HG02798 (cell line): ENCODE results near the gene CLEC7A.

ENCODE experiments used
- ATAC-seq: cut with Tn5 transposase; IDR thresholded peaks from one replicate; pipeline ENCODE4 v1.9.1; 2021; ENCODE audit warnings: mild to moderate bottlenecking; ENCODE audit not compliant: unreplicated experiment, poor library complexity

The CLEC7A gene

DNA sequence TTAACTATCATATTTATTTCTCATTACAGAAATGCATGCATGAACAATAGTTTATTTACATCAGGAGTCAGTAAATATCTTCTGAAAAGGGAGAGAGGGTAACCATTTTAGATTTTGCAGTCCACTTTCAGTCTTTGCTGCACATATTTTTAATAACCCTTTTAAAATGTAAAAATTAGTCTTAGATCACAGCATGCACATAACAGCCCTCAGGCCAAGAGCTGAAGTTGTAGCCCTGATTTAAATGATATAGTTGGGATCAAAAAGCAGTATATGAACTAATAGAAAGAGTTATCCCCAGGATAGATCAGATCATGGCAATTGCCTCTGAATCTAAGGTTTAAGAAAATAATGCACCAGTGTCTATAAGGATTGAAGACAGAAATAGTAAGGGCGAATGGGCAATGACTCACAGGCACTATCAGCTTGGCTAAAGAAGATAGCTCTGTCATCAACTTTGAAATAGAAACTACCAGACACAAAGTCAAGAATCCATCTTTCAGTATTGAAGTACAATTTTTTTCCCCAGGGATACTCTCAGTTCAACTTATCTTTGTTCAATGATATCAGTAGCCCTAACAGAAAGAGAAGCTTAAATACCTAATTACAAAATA is 13.1 kb upstream of the CLEC7A start:
- ATAC-seq: no peak

DNA sequence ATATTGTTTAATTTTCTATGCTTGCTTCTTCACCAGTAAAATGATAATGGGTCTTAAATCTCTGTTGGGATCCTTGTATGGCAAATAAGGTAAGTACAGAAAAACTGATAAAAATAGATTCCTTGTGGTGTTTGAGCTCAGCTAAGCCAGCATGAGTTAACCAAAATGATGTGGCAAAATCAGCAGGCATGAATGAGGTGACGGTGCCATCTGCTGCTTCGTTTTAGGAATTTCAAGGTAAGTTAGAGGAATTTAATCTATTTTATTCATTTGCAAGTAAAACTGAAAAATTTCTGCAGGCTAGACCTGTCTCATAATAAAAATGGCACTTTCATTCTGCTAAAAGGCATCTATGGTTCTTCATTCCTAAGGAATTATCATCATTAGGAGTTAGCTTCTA is 10.0 kb upstream of the CLEC7A start:
- ATAC-seq: no peak

DNA sequence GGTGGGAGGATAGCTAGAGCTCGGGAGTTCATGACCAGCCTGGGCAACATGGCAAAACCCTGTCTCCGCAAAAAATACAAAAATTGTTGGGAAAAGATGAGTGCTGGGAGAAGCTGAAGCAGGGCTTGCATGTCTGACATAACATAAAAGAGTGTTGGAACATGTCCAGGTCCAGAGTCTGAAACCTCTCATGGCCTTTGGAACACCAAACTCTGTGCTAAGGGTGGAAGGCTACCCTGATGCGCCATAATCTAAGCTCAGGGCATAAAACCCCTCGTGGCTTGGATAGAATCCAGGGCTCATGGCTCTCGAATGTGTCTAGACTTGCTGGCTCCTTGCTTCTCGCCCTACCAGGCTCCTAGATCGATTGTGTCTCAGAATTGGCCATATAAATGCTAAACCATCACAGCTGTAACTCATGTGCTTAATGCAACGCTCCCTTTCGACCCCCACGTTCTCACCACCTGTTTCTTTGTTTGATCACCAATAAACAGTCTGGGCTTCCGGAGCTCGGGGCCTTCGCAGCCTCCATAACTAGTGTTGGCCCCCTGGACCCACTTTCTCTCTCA is 6.7 kb upstream of the CLEC7A start:
- ATAC-seq: no peak

DNA sequence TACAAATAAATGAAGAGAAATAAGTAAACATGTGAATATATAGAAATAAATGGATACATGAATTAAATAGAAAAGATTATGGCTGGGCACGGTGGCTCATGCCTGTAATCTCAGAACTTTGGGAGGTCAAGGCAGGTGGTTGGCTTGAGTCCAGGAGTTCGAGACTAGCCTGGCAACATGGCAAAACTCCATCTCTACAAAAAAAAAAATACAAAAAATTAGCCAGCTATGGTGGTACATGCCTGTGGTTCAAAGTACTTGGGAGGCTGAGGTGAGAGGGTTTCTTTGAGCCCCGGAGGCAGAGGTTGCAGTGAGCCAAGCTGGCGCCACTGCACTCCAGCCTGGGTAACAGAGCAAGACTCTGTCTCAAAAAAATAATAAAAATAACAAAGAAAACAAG is 5.1 kb upstream of the CLEC7A start:
- no peak for ATAC-seq

DNA sequence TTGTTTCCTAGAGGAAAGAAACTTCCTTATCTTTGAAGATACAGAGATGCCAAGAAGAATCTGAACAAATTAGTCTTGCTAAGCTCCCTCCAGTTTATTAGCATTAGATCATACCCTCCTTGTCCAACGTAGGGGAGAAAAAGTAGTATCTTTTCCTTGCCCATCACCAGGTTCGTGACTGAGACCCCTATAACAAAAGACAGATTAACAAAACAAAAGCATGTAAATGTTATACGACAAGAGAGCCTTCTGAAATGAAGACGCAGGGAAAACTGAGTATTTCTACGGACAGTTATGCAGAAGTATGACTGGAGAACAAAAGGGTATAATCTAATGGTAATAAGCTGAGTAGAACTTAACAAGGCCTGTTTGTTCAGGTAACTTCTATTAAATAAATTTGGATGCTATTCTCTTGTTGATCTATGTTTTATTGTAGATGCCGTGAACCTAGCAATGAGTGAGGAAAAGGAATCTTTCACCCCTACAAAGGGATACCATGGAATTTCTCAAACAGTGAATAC is 2.9 kb upstream of the CLEC7A start:
- no peak for ATAC-seq

DNA sequence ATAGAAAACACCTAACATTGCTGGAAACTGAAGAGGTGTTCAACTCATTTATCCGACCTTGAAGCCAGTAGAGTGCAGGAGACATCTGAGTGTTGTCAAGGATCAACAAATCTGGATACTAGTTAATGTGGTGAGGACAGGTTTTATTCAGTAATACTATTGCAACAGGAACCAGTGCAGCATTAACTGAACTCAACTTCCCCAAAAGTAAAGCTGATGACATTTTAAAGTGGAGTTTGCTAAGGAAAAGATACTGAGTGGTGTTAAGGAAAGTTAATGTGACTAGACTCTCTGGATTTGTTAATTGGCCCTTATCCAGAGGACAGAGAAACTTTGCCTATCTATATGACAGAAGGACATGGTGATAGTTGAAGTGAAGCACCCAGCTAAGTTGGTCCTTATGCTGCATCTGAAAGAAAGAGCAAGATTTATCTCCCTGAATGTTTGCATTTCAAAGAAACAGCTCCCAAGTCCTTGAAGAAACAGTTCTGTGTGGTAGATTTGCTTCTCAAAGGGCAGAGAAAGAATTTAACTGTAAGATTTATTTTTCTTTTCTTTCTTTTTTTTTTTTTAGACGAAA is 1.2 kb upstream of the CLEC7A start:
- no peak for ATAC-seq

DNA sequence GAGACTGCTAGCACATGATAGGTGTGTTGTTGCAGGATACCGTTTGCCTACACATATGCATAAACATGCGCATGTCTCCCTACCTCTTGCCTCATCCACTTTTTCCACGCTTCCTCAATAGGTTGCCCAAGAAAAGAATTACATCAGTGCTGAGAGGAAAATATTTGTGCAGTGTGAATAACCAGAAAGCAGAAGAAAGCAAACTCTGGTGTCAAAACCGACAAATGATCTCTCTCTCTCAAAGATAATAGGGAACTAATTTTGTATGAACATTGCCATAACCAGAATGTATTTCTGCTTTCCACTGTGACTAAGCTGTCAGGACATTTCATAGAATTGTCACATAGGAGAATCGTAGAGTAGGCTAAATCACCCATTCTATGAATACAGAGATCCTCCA is 1.3 kb downstream of the CLEC7A start:
- no peak for ATAC-seq

DNA sequence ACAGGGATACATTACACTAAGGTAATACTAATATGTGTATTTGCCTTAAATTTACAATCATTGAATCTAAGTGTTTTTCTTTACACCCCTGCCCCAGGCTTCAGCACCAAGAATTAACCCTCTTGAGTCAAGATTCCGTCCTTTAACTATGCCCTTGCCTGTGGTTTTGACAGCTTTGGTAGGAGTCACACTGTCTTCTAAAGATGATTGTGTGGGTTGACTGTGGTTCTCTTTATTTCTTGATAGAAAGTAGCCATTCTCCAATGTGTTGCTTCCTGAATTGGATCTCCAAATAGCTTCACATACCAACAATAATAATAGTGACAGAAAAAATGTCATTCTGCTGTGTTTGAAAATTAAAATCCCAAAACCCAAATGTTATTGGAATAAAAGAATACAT is 3.6 kb downstream of the CLEC7A start:
- no peak for ATAC-seq

DNA sequence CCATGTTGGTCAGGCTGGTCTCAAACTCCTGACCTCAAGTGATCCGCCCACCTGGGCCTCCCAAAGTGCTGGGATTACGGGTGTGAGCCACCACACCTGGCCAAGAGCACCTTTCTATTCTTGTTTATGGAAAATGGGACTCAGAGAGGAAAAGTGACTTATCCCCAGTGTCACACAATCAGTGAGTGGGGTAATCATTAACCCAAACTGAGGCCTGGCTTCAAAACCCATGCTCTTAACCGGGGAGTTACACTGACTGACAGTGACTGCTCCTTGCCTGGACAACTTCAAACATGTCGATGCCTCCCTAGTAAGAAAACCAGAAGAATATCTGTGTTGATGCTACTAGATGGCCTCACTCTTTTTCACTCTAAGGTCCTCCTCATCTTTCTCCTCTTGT is 7.3 kb downstream of the CLEC7A start:
- no peak for ATAC-seq

DNA sequence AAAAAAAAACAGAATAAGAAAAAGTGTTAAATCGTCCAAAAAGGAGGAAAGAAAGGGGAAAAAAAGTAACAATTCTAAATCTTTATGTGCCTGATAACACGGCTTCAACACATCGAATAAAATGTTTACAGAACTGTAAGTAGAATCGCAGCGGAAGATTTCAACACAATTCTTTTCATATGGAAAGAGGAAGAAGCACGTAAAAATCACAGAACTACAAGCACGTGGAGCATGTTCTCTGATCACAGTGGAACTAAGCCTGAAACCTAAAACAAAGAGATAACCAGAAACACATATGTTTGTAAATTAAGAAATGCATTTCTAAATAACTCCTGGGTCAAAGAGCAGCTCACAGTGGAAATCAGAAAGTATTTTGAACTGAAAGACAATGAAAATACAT is 8.7 kb downstream of the CLEC7A start:
- no peak for ATAC-seq

DNA sequence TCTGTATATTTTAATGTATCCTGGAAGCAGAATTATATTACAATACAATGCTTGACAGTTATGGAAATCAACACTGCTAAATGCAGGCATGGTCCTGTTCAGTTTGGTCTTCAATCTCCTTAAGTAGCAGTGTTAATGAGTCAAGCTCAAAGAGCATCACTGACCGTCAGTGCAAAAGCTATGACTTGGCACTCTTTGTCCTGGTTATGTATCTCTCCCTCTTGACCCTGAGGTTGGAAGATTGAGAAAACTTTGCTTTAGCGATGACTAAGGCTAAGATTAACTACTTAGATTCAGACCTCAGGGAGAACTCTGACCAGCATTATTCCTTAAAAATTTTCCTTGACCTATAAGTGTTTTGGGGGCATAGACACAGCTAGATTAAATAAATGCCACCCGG is 10.9 kb downstream of the CLEC7A start:
- no peak for ATAC-seq

DNA sequence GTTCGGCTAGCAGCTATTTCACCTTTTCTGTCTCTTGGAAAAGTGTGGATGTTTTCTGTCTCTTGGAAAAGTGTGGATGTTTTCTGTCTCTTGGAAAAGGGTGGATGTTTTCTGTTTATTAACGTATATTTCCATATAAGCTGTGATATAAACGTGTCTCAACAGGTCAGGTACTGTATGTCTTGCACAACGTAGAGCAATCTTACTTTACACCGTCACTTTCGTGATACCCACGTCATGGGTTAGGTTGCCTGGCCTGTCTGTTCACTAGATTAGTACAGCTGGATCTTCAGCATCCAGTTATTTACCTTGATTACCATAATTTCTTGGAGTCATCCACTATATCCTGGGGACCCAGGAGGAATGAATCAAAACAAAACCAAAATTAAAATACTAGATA is 14.1 kb downstream of the CLEC7A start:
- ATAC-seq: no peak

DNA sequence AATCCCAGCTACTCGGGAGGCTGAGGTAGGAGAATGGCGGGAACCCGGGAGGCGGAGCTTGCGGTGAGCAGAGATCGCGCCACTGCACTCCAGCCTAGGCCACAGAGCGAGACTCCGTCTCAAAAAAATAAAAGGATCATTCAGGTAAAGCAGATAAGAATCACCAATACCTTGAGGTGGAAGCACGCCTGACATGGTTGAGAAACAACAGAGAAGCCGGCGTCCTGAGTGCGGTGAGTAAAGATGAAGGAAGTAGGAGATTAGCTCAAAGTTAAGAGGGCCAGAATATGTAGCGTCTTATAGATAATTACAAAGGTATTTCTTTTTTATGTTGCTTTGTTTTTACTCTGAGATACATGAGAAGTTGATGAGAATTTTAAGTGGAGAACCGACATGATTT is 14.7 kb downstream of the CLEC7A start:
- no peak for ATAC-seq

DNA sequence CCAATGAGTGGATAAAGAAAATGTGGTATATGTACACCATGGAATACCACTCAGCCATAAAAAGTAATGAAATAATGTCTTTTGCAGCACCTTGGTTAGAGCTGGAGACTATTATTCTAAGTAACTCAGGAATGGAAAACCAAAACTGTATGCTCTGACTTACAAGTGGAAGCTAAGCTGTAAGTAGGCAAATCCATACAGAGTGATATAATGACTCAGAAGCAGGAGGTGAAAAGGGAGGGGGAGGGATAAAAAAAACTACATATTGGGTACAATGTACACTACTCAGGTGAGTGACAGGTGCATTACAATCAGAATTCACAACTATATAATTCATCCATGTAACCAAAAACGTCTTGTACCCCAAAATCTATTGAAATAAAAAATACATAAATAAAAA is 16.1 kb downstream of the CLEC7A start:
- ATAC-seq: no peak

DNA sequence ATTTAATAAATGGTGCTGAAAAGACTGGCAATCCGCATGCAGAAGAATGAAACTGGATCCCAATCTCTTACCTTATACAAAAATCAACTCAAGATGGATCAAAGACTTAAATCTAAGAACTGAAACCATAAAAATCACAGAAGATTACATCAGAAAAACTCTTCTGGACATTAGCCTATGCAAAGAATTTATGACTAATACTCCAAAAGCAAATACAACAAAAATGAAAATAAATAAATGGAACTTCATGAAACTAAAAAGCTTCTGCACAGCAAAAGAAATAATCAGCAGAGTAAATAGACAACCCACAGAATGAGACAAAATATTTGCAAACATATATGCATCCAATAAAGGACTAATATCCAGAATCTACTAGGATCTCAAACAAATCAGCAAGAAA is 16.9 kb downstream of the CLEC7A start:
- no peak for ATAC-seq

DNA sequence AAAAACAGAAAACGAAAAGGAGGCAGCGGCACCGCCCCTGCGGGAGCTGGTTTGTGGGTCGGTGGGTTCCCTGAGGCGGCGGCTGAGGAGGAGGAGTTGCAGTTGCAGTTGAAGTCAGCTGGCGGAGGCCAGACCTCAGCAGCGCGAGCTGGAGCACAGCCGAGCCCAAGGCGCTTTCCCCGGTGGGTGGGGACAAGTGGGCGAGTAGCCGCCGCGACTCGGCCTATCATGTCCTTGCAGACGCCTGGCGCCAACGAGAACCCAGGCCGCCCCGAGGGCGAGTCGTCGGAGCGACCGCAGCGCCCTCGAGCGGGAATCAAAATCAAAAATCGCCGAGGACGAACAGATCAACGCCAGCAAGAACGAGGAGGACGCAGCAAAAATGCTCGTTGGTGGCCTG is 18.5 kb downstream of the CLEC7A start:
- no peak for ATAC-seq

DNA sequence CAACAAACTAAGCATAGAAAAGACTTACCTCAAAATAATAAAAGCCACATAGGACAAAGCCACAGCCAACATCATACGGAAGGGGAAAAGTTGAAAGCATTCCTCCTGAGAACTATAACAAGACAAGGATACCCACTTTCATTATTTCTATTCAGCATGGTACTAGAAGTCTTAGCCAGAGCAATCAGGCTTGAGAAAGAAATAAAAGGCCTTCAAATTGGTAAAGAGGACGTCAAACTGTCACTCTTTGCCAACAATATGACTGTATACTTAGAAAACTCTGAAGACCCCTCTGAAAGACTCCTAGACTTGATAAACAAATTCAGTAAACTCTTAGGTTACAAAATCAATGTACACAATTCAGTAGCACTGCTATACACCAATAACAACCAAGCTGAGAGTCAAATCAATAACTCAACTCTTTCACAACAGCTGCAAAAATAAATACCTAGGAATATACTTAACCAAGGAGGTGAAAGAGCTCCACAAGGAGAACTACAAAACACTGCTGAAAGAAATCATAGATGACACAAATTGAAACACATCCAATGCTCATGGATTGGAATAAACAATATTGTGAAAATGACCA is 19.6 kb downstream of the CLEC7A start:
- no peak for ATAC-seq

DNA sequence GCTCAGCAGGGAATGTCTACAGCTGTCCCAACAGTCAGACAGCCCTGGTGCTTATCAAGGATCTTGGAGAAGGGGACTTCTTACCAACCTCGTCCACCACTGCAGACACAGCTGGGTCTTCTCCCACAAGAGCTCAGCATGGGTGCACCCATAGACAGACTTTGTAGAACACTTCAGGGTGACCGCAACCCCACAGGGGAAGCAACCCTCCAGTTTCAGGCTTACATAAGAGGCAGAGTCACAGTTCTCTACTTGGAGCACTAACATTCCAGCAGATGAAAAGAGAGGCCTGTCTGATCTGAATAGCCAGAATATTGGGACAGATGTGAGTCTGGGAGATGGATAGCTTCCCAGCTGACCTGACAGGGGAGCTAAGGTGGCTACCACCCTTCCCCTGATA is 27.7 kb downstream of the CLEC7A start:
- no peak for ATAC-seq

DNA sequence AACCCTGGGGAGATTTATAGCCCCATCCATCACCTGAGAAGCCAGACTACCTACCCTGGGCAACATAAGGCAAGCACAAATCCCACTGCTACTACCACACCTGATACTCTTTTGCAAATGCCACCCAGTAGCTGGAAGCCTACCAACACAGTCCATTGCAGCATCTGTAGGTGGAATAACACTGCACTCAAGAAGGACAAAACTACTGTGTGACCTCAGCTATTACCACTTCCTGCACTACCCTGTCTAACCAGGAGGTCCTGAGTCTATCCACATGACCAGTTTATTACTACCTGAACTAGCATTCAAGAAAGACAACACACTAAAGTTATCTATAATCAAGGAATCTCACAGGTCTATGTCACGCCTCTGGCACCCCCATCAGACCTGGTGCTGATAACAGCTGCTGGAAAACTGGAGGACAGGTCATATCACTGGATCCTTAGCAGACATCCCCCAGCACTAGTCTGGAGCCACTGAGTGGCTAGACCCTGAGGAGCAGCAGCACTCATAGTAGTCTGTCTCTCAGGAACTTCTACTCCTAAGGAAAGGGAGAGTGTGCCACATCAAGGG is 28.3 kb downstream of the CLEC7A start:
- no peak for ATAC-seq

DNA sequence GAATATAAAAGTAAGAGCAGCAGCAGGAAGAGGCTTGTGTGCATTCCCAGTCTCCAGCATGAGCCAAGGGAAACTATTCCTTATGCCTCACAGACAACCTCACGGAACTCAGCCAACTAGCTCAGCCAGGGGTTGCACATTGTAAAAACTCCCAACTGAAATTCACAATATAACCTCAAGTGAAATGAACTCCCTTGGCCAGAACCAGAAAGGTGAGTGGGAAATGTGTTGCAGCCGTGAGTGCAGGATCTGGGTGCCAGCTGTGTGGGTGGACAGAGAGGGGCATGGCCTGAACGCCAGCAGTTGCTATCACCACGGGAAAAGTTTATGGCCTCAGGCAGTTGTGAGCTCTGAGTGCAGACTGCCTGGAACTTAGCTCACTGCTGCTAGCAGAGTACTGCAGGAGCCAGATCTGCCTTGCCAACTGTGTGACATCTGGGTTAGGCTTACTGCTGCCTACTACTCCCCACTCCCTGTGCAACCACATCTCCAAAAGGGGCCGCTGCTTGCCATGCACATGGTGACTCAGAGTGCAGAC is 28.9 kb downstream of the CLEC7A start:
- ATAC-seq: no peak

DNA sequence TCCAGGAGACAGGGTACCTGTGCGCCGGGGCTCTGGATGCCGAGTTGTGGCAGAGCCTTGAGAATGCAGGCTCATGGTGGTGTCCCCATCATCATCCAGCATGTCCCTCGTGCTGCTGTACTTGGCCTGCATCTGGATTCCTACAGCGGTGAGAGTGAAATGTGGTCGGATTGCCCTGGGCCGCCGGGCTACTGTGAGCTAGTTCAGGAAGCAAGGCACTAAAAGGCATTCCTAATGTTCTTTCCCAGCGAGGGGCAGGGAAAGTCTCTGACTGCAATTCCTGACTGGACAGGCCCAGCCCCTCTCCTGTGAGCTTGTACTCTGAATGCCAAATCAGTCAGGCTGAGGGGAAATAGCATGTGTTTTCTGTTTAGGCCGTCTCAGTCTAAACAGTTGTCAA is 31.2 kb downstream of the CLEC7A start, which contains the start of gene CLEC1A:
TSS of gene CLEC1A (minus strand) at position 195 of the 400 bp plus-strand sequence. CDS start at position 132, 63 bp downstream.
- ATAC-seq: no peak
